ENCODE results near the gene ITGA1.

DNA sequence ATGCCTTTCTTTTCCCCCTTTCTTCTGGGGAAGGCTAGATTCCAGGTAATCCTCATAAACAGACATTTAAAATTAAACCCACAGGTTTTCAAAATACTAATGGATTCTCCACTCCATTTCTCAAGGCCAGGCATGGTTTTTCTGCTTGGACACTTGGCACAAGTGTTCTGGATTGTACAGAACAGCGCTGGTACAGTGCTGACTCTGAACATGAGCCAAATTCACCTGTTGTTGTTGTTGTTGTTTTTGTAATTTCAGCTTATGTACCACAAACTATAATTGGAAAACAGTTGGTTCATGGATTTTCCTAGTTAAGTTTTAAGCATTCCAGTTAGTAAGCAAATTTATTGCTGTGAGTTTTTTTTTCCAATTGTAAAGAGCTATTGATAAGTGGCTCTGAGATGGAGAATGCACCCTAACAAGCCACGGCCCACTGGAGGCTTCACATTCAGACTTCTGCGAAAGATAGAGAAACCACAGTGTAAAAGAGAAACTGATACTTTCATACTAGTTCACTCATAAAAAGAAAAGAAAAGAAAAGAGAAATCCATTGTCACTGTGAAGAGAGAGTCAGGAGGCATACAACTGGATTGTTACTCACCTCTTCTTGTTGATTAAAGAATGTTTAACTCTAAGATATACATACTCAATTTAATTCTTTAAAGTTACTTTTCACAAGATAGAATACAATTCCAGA lies 16.2 kb upstream of the ITGA1 start:
- no peak for TF ChIP-seq CTCF (optimal IDR thresholded peaks at IDR 0.05 in 1 of 3, IDR thresholded peaks at IDR 0.05 in 1 of 3, conservative IDR thresholded peaks at IDR 0.05 in 1 of 3; ENCODE audit: extremely low read depth in 1 of 3, insufficient read depth in 2 of 3, low read length in 3 of 3)
- no peak for TF ChIP-seq EZH2 (IDR thresholded peaks at IDR 0.05; ENCODE audit: low read length)
